GM19438 (cell line): Measurements from ENCODE around the gene PRDM15.

ENCODE experiments used
- ATAC-seq: cut with Tn5 transposase; IDR thresholded peaks from one replicate; pipeline ENCODE4 v1.9.1; 2021; ENCODE audit warnings: low read depth; ENCODE audit not compliant: unreplicated experiment

PRDM15 gene

DNA sequence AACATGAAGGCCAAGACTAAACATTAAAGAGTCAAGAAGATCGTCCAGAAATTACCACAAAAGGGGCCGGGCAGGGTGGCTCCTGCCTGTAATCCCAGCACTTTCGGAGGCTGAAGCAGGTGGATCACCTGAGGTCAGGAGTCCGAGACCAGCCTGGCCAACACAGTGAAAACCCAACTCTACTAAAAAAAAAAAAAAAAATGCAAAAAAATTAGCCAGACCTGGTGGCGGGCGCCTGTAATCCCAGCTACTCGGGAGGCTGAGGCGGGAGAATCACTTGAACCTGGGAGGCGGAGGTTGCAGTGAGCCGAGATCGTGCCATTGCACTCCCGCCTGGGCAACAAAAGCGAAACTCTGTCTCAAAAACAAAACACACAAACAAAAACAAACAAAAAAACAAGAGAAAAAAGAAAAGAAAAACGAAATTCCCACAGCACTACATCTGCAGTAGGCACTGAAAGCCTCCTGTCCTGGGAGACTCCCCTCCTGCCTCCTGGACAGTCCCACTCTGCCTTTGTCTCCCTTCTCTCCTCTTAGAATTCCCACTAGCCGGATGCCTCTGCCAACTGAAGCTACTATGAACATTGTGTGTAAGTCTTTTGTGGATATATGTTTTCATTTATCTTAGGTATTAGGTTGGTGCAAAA, 94.6 kb downstream of the PRDM15 start:
- no peak for ATAC-seq

DNA sequence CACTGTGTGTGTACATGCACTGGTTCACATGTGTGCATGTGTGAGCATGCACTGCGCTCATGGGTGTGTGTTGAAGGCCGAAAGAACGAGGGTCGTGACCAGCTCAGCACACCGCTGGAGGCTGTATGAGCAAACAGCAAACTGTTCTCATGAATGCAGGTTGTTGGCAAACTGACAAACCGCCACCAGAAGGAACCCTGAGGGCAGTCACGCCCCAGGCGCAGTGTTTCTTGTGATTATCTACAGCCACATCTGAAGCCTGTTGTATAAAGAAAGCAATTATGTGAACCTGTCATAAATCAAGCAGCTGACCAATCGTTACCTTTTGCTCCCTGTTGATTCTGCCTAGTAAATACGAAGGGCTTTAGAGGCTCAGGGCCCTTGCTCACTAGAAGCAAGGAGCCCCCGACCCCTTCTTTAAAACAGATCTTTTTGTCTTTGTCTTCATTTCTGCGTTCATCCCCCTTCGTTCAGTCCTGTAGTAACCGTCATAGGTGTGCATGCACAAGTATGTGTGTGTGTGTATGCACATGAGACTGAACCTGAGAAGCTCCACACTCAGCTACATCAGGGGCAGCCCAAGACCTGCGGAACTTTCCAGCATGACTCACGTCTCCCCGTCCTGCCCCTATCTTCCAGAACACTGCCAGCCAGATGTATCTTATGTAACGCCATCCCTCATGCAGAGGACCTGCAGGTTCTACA, 95.5 kb downstream of the PRDM15 start:
- no peak for ATAC-seq

DNA sequence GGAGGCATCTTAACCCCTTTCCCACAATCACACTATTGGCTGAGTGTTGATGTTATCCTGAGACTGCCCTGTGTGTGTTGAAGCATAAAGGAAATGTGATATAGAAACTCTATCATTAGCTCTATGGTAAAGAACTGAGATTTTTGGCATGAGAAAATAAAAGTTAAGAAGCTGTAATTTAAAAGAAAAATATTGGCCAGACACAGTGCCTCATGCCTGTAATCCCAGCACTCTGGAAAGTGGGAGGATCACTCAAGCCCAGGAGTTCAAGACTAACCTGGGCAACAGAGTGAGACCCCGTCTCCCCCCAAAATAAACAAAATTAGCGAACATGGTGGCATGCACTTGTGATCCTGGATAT, 98.1 kb downstream of the PRDM15 start:
- ATAC-seq, result no peak

DNA sequence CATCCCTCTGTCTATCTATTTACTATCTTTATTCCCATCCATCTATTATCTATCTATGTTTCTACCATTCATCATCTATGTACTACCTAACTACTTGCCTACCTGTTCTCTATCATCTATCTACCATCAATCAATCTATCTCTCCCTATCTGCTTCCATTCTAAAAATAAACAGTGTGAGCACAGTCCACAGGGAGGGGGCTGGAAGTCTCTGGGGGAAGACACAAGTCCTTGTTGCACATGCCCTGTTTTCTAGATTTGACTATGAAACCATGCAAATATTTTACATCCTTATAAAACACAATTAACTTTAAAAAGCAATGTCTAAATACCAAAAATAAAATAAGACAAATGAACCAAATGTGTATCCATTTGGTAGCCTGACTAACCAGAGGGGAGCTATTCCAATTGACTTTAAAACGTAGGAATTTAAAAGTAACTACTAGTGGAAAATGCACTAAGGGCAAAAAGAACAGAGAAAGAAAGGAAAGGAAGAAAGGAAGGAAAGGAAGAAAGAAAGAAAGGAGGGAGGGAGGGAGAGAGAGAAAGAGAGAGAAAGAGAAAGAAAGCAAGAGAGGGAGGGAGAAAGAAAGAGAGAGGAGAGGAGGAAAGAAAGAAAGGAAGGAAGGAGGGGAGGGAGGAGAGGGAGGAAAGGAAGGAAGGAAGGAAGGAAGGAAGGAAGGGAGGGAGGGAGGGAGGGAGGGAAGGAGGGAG, 98.7 kb downstream of the PRDM15 start:
- ATAC-seq, result no peak

DNA sequence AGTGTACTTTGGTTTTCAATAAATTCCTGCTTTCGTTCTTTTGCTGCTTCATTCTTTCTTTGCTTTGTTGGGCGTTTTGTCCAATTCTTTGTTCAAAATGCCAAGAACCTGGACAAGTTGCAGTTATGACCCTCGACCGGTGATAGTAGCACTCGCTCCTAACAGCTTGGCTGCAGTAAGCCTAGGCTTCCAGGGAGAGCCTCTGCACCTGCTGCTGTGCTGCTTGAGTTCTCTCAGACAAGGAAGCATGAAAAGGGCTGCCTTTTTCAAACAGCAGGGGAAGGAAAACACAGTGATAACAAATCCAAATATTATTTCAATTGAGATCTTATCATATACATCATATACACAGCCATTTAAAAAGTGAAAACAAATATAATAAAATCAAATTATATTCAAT, 99.5 kb downstream of the PRDM15 start:
- no peak for ATAC-seq

DNA sequence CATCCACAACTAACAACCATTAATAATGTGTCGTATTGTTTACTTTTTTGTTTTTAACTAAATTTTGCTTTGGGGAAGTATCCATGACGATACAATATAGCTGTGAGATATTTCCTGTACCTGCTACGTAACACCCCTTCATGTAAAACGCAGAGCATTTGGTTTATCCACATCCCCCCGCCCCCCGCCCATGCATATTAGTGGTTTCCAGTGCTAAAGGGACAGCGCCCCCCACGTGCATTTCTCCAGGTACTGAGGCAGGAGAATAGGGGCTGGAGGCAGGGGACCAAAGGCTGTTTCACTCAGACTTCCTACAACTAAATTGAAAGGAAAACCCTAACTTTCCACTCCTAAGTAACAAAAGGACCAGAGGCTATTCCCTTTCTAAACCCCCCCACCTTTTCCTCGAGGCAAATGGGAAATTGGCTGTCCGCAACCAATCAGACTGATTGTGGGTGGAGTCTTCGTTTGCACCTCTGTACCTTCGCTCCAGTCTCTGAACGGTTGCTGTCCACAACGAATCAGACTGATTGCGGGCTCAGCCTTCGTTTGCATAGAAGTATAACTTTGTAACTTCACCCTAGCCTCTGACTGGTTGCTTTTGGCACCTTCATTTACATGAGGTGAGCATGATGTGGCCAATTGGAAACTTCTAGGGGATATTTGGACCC, 100.1 kb downstream of the PRDM15 start:
- no peak for ATAC-seq

DNA sequence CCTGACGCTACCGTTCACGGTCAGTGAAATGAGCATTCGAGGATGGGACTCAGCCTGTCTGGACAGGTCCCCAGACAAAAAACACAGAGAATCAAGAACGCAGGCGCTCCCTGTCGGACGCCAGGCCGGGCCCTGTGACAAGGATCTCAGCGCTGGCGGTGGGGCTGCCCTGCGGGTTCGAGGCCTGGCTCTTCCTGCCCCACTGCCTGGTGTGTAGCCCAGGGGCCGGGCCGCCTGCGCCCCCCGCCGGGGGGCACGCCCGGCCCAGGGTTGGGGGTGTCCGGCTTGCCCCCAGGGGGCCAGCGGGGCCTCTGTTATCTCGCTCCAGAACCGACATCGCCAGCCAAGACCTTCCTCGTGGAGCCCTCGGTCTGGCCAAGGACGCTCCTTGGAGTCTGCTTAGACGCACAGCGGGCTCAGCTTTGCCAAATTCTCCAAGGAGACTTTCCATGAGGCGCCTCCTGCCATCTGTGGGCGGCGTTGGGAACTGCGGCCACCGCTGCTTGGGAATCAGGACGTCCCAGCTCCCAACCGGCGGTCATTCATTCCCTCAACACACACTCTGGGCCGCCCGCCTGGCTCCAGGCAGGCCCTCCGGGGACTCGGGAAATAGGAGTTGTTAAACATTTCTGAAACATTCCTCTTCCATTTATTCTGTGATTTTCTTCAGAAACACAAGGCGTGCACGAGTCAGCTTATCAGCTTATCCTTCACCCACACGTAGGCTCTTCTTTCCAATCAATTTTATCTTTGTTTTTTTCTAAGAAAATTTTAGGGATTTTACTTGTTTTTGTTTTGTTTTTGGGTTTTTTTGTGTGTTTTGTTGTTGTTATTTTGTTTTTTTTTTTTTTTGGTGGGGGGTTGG, 101.0 kb downstream of the PRDM15 start:
- no peak for ATAC-seq

DNA sequence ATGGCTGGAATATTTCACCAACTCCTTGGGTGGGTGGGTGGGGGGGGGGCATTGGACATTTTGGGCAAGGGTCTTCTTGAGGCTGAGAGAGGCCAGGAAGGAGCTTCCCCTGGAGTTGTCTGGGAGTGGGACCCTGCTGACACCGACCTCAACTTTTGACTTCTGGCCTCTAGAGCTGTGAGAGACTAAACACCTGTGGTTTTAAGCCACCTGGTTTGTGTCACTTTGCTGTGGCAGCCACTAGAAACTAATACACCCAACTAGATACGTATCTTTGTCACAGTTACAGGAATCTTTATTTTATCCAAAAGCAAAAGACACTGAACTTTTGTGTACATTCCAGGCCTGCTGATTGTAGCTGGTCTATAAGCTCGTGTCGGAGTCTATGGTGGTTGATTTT, 102.4 kb downstream of the PRDM15 start:
- no peak for ATAC-seq

DNA sequence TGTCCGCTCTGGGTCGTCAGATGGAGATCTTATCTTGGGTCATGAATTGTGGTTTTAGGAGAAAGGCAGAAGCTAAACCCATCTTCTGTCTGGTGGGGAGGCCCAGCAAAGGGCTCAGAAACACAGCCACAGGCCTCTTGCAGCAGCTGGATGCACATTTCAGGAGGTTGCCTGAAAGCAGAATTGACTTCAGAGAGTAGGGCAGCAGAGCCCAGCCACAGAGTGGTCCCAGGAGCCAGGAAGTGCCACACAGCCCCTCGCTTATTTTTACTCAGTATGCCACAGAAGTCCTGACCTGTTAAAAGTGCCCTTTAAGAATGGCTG, 104.0 kb downstream of the PRDM15 start:
- ATAC-seq, result no peak

DNA sequence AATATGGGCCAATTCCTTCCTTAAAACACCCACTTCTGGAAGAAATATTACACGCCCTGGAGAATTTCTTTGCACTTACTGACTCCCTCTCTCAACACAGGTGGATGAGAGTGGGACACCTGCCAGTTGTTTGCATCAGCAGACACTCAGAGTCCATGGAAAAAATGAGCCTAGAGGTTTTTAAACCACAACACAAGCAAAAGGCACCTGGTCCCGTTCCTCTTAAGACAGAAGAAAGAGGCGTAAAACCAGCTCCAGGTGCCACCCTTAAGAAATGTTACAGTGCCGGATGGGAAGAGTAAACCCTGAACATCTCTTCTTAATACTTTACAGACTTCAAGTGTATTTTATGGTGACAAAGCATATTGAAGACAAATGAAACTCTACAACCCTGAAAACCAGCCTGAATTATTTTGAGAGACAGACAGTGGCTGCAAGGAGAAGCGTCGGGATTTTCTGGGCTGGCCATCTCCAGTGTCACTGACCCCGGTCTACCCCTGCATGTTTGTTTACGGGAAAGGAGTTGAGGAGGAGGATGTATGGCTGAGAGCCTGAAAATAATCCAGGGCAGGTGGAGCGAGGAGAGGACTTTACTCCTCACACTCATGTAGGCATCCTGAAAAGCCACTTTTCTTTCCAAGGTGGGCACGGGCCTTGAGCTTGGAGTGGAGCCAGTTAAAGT, 104.5 kb downstream of the PRDM15 start:
- ATAC-seq, result no peak

DNA sequence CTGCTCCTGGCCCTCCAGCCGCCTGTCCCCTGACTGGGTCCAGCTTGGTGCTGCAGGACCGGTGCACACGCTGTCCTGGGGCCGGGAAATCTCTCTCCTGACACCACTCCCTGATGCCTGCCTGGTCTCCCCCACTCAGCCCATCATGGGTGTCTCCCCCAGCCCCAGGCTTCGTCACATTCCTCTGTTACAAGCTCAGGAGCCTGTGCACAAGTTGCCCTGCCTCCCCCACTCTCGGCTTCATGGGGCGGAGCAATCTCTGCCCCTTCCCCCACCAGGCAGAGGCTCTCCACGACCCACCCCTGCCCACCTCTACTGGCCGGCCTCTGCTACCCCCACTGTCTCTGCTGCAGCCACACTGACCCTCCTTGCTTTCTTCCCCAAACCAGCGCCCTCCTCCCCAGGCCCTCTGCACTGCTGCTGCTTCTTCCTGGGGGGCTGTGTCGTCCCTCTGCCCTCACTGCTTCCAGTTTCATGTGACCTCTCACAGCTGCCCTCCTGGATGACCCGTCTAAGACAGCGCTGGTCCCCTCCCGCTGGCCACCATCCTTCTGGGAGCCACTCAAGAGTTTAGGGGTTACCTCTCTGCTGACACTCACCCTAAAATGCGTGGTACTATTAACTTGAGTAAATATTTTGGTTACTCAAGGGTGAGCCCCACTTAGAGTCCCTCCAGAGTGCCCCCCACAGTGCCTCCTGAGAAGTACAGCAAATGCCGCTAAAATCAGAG, 106.6 kb downstream of the PRDM15 start:
- ATAC-seq, result no peak

DNA sequence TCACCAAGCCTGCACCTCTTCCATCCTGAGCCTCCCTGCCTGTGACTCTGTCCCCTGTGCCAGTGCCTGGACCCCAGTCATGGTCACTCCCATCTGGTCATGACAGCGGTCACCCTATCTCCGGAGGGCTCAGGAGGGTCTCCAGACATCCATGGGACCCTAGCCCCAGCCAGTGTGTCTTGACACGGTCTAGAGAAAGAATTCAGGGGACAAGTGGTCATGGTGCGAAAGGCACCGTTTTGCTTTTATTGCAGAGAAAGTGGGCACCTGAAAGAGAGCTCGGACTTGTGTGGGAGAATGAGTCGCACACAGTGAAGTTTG, 107.6 kb downstream of the PRDM15 start:
- ATAC-seq, result no peak

DNA sequence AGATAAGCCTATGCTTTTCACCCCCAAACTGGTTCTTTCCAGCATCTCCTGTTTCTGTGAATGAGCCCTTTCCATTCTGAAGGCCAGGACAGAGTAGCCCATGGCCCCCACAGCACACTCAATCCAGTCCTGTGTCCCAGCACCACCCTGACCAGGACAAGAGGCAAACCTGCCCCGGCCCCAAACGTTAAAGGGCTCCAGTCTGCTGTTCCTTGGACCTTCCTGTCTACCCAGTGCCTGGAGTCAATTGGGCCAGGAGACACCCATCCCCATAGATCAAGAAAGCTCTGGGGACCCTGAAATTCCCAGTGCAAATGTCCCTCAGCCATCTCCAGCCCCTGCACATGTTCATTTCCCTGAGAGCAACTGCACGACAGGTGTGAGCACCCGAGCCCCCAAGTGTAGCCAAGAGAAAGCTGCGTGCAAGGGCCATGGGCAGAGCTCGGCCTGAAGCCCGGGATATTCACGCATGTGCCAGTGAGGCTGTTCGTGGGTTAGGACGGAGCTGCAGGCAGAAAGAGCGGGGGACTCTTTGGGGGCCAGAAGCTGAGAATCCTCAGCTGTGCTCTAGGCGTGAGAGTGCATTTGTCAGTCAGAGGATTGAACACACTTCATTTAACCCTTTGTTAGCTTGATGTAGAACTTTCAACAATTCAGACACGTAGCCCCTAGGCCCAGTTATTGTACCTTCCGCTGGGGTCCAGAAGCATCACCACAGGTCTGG, 108.1 kb downstream of the PRDM15 start:
- ATAC-seq, result no peak

DNA sequence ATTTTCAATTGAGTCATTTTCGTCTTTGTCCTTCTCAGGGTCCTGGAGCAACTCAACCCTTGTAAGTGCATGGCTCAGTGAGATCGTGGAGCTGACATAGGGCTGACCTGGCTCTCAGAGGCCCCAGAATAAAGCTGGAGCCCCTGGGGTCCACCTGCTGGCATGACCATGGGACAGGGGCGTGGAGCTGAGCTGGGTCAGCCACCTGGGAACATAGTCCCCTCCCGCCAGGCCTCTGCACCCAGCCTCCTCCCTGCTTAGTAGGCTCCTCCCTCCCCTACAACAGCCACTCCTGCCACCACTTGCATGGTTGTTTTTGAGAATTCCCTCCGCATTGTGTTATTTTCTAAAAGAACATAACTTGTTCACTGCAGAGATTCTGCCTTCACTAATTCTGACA, 109.2 kb downstream of the PRDM15 start:
- no peak for ATAC-seq

DNA sequence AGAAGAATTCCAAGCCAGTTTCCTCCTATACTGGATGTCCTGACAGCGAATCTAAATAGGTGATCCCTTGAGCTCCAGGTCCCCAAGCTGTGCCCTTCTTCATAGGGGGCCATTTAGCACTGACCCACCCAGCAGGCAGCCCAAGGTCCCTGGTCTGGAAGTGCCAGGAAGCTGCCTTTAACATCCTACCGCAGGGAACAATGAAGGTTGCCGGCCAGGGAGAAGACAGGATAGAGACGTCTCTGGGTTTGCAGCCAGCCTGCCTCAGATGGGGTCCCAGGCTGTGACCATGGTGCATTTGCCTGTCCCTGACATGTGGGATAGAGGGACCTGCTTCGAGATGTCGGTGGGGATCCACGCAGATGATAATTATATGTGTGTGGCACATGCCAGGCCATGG, 109.6 kb downstream of the PRDM15 start:
- ATAC-seq, result no peak

DNA sequence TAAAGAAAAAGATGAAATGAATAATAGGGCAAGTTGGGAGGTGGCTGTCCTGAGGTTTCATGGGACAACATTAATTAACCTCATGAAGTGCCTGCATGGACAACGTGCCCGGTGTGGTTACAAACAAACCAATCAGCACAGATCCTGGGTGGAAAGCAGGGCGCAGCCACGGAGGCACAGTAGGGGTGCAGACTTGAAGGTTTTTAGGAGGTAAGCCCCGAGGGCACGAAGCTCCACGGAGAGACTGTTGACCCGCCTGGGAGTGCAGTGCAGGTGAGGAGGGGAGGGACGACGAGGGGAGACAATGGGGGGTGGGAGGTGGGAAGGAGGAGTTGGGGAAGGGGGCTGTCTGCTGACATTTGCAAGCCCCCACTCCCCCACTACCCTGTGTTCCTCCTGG, 110.0 kb downstream of the PRDM15 start:
- no peak for ATAC-seq

DNA sequence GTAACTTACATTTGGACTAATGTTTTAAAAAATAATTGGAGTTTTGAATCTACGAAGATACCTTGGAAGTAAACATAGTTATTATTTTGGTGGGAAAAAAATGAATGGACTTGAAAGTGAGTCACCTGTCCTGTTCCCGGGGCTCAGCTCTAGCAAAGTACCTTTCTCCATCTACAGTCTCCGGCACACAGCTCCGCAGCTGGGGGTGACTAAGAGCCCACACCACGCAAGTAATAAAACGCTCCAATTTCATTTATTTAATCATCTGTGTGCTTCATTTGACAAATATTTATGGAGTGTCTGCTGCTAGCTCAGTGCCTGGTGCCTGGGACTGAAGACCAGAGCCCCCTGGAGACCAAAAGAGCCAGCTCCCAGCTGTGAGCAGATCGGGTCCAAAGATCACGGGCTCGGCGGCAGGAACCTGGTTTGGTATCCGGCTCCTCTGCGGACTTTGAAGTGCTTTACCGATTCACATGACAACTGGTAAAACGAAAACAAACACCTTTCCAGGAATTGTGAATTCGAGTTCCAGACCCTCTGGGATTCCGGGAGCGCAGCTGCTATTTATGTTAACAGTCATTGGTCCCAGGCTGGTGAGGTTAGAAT, 110.6 kb downstream of the PRDM15 start:
- ATAC-seq, result no peak

DNA sequence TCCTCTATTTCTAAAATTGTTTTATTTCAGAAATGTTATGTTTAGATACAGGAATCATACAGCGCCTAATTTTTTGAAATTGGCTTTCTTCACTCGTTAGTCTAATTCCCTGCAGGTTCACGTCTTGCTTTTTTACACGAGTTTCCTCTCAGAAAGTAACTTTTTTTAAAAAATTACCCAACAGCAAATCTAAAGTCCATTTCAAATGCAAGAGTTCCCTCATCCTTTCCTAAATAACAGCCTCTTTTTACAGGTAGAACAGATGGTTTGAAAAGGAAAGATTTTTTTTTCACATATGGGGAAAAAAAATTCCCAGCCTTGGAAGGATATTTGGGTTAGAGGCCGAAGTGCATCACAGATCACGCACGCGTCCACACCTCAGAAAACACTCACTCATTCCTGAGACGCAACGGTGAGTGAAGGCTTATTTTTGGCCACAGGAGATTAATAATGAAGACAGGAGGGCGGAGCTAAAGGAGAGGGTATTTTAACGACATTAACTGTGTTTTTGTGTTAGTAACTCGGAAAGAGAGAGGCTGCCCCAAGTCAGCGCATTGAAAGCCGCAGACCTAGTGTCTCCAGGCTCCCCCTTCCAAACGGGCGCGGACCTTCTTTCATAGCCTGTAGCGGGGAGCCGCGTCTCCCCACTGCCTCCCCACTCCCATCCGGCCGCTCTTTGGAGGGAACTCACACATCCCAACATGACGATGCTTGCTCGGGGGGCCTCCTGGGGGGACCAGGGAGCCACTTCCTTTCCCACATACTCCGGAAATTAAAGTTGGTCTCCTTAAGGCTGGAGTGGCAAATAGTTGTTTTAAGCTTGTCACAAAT, 111.3 kb downstream of the PRDM15 start:
- no peak for ATAC-seq
